GM19099 (cell line): ENCODE data around the gene VEPH1.

ENCODE experiments used
- POLR2A ChIP-seq: IDR thresholded peaks from 3 replicates; pipeline ENCODE4 v1.6.1; 2011; ENCODE audit warnings: low read depth; ENCODE audit not compliant: insufficient read length; ENCODE audit errors: extremely low read depth

Gene VEPH1

GRCh38 chr3:157310329-157311052 lies 192.7 kb downstream of the VEPH1 start:
- TF ChIP-seq POLR2A, result no peak

- no peak for TF ChIP-seq POLR2A
Measured at GRCh38 chr3:157306502-157306901, 196.7 kb downstream of the VEPH1 start.

- TF ChIP-seq POLR2A, result no peak
Measured at GRCh38 chr3:157305392-157305791, 197.8 kb downstream of the VEPH1 start.

- TF ChIP-seq POLR2A, result no peak
Measured at GRCh38 chr3:157301755-157302154, 201.5 kb downstream of the VEPH1 start.

GRCh38 chr3:157300981-157301663 lies 202.1 kb downstream of the VEPH1 start:
- TF ChIP-seq POLR2A, result no peak

GRCh38 chr3:157300094-157300493 lies 203.1 kb downstream of the VEPH1 start:
- TF ChIP-seq POLR2A, result no peak

- no peak for TF ChIP-seq POLR2A
Measured at GRCh38 chr3:157297328-157297915, 205.8 kb downstream of the VEPH1 start.

GRCh38 chr3:157294953-157295352 lies 208.3 kb downstream of the VEPH1 start:
- no peak for TF ChIP-seq POLR2A

- no peak for TF ChIP-seq POLR2A
Measured at GRCh38 chr3:157294491-157294890, 208.7 kb downstream of the VEPH1 start.

- TF ChIP-seq POLR2A, result no peak
Measured at GRCh38 chr3:157290766-157291165, 212.4 kb downstream of the VEPH1 start.

- TF ChIP-seq POLR2A, result no peak
Measured at GRCh38 chr3:157285966-157286365, 217.2 kb downstream of the VEPH1 start.

- TF ChIP-seq POLR2A, result no peak
Measured at GRCh38 chr3:157285141-157285540, 218.1 kb downstream of the VEPH1 start.

GRCh38 chr3:157284688-157285087 lies 218.5 kb downstream of the VEPH1 start:
- TF ChIP-seq POLR2A, result no peak

GRCh38 chr3:157282261-157283191 lies 220.7 kb downstream of the VEPH1 start:
- no peak for TF ChIP-seq POLR2A

- no peak for TF ChIP-seq POLR2A
Measured at GRCh38 chr3:157280786-157281185, 222.4 kb downstream of the VEPH1 start.
